HEK293 (cell line): ENCODE measurements around the gene CDH22.

Experiments used
- CTCF ChIA-PET: fragments of 350-600 bp; formaldehyde crosslinking; extraction: SDS; loops from one replicate; lab custom pipeline; 2021; ENCODE audit warnings: antibody characterized with exemption; lab: Yijun Ruan, JAX
- POLR2A ChIA-PET: fragments of 300-600 bp; formaldehyde crosslinking; extraction: SDS; loops from one replicate; lab custom pipeline; 2020; ENCODE audit warnings: antibody characterized with exemption, inconsistent platforms; lab: Yijun Ruan, JAX
- H3K27ac ChIP-seq: fragments of 200-500 bp; sonication (Bioruptor generic); 2 replicates; pipeline ENCODE4 v1.5.1; 2014; ENCODE audit warnings: low read depth, low read length, control low read depth, inconsistent platforms; ENCODE audit errors: extremely low read depth
- H3K36me3 ChIP-seq, 2 experiments: fragments of 200-500 bp in 1 of 2; sonication (Bioruptor generic) in 1 of 2; 1 replicate in 1 of 2; 2 replicates in 1 of 2; pipeline ENCODE4 v1.5.1; 2014 to 2017; ENCODE audit warnings: inconsistent platforms in 2 of 2, low read length in 2 of 2; ENCODE audit not compliant: control insufficient read depth in 2 of 2, insufficient read depth in 1 of 2
- H3K4me1 ChIP-seq: fragments of 200-500 bp; sonication (Bioruptor generic); 2 replicates; pipeline ENCODE4 v1.5.1; 2014; ENCODE audit warnings: mild to moderate bottlenecking, low read length, inconsistent platforms; ENCODE audit not compliant: control insufficient read depth, insufficient read depth
- H3K4me3 ChIP-seq: 2 replicates; pipeline ENCODE4 v1.5.1; 2011; ENCODE audit warnings: low read depth, mild to moderate bottlenecking, control low read depth, low read length, moderate library complexity
- H3K9me3 ChIP-seq: fragments of 200-500 bp; sonication (Bioruptor generic); 2 replicates; pipeline ENCODE4 v1.5.1; 2014; ENCODE audit warnings: low read depth, low read length, inconsistent platforms; ENCODE audit not compliant: control insufficient read depth, insufficient read depth
- GLIS2 ChIP-seq: fragments of 450-650 bp; formaldehyde crosslinking; IDR thresholded peaks from 2 replicates; pipeline ENCODE4 v1.5.1; 2016; ENCODE audit warnings: missing biosample characterization, missing genetic modification characterization
- IKZF3 ChIP-seq: fragments of 450-650 bp; IDR thresholded peaks from 2 replicates; pipeline ENCODE4 v1.5.0; 2018; ENCODE audit warnings: missing biosample characterization, mild to moderate bottlenecking, missing genetic modification characterization, moderate library complexity
- MZF1 ChIP-seq: fragments of 450-650 bp; formaldehyde crosslinking; IDR thresholded peaks from 2 replicates; pipeline ENCODE4 v1.5.1; 2017; ENCODE audit warnings: missing biosample characterization, missing genetic modification characterization, borderline replicate concordance
- SP2 ChIP-seq: fragments of 450-650 bp; formaldehyde crosslinking; IDR thresholded peaks from 2 replicates; pipeline ENCODE4 v1.5.1; 2016; ENCODE audit warnings: missing biosample characterization, missing genetic modification characterization
- ZBTB7A ChIP-seq: fragments of 450-650 bp; formaldehyde crosslinking; IDR thresholded peaks from 2 replicates; pipeline ENCODE4 v1.5.1; 2016; ENCODE audit warnings: low read depth, missing biosample characterization, missing genetic modification characterization
- ZNF112 ChIP-seq: fragments of 450-650 bp; formaldehyde crosslinking; IDR thresholded peaks from 2 replicates; pipeline ENCODE4 v1.5.0; 2017; ENCODE audit warnings: missing biosample characterization, missing genetic modification characterization
- ZNF155 ChIP-seq: fragments of 450-650 bp; formaldehyde crosslinking; IDR thresholded peaks from 2 replicates; pipeline ENCODE4 v1.5.1; 2016; ENCODE audit warnings: missing biosample characterization, missing genetic modification characterization
- ZNF16 ChIP-seq: fragments of 450-650 bp; formaldehyde crosslinking; IDR thresholded peaks from 2 replicates; pipeline ENCODE4 v1.5.1; 2016; ENCODE audit warnings: low read depth, missing biosample characterization, missing genetic modification characterization
- ZNF174 ChIP-seq: fragments of 450-650 bp; formaldehyde crosslinking; IDR thresholded peaks from 2 replicates; pipeline ENCODE4 v1.5.0; 2017; ENCODE audit warnings: missing biosample characterization, mild to moderate bottlenecking, missing genetic modification characterization
- ZNF23 ChIP-seq: fragments of 450-650 bp; formaldehyde crosslinking; IDR thresholded peaks from 2 replicates; pipeline ENCODE4 v1.5.1; 2016; ENCODE audit warnings: missing biosample characterization, missing genetic modification characterization, borderline replicate concordance
- ZNF24 ChIP-seq: fragments of 450-650 bp; formaldehyde crosslinking; IDR thresholded peaks from 2 replicates; pipeline ENCODE4 v1.5.1; 2016; ENCODE audit warnings: missing biosample characterization, missing genetic modification characterization
- ZNF248 ChIP-seq: fragments of 450-650 bp; formaldehyde crosslinking; IDR thresholded peaks from 2 replicates; pipeline ENCODE4 v1.5.1; 2017; ENCODE audit warnings: missing biosample characterization, missing genetic modification characterization
- ZNF311 ChIP-seq: fragments of 450-650 bp; formaldehyde crosslinking; IDR thresholded peaks from 2 replicates; pipeline ENCODE4 v1.5.1; 2017; ENCODE audit warnings: missing biosample characterization, missing genetic modification characterization, borderline replicate concordance
- ZNF37A ChIP-seq: fragments of 450-650 bp; IDR thresholded peaks from 2 replicates; pipeline ENCODE4 v1.5.1; 2018; ENCODE audit warnings: missing biosample characterization, missing genetic modification characterization
- ZNF391 ChIP-seq: fragments of 450-650 bp; formaldehyde crosslinking; IDR thresholded peaks from 2 replicates; pipeline ENCODE4 v1.5.1; 2016; ENCODE audit warnings: low read depth, missing biosample characterization, missing genetic modification characterization, borderline replicate concordance
- ZNF416 ChIP-seq: fragments of 450-650 bp; formaldehyde crosslinking; IDR thresholded peaks from 2 replicates; pipeline ENCODE4 v1.5.1; 2016; ENCODE audit warnings: missing biosample characterization, missing genetic modification characterization
- ZNF473 ChIP-seq: fragments of 450-650 bp; formaldehyde crosslinking; IDR thresholded peaks from 2 replicates; pipeline ENCODE4 v1.5.1; 2017; ENCODE audit warnings: missing biosample characterization, missing genetic modification characterization
- ZNF658 ChIP-seq: fragments of 450-650 bp; formaldehyde crosslinking; IDR thresholded peaks from 2 replicates; pipeline ENCODE4; 2016; ENCODE audit warnings: missing biosample characterization, missing genetic modification characterization
- ZNF701 ChIP-seq: fragments of 450-650 bp; formaldehyde crosslinking; IDR thresholded peaks from 2 replicates; pipeline ENCODE4 v1.5.1; 2016; ENCODE audit warnings: missing biosample characterization, missing genetic modification characterization
- ZNF76 ChIP-seq: fragments of 450-650 bp; formaldehyde crosslinking; IDR thresholded peaks from 2 replicates; pipeline ENCODE4; 2016; ENCODE audit warnings: low read depth, missing biosample characterization, missing genetic modification characterization, borderline replicate concordance
- ZNF791 ChIP-seq: fragments of 450-650 bp; formaldehyde crosslinking; IDR thresholded peaks from 2 replicates; pipeline ENCODE4 v1.5.1; 2016; ENCODE audit warnings: missing biosample characterization, missing genetic modification characterization
- ZSCAN23 ChIP-seq: fragments of 450-650 bp; formaldehyde crosslinking; IDR thresholded peaks from 2 replicates; pipeline ENCODE4 v1.5.1; 2016; ENCODE audit warnings: missing biosample characterization, missing genetic modification characterization
- TF ChIP-seq, protein P1 (sequence below): fragments of 450-650 bp; formaldehyde crosslinking; IDR thresholded peaks from 2 replicates; pipeline ENCODE4 v1.5.1; 2016; ENCODE audit warnings: missing biosample characterization, missing genetic modification characterization
- TF ChIP-seq, protein P2 (sequence below): fragments of 450-650 bp; formaldehyde crosslinking; IDR thresholded peaks from 2 replicates; pipeline ENCODE4 v1.5.1; 2016; ENCODE audit warnings: missing biosample characterization, missing genetic modification characterization
- TF ChIP-seq, protein P3 (sequence below): fragments of 450-650 bp; IDR thresholded peaks from 2 replicates; pipeline ENCODE4 v1.5.1; 2018; ENCODE audit warnings: missing biosample characterization, missing genetic modification characterization
- TF ChIP-seq, protein P4 (sequence below): fragments of 450-650 bp; formaldehyde crosslinking; IDR thresholded peaks from 2 replicates; pipeline ENCODE4 v1.5.1; 2016; ENCODE audit warnings: missing biosample characterization, missing genetic modification characterization

CDH22 gene

DNA sequence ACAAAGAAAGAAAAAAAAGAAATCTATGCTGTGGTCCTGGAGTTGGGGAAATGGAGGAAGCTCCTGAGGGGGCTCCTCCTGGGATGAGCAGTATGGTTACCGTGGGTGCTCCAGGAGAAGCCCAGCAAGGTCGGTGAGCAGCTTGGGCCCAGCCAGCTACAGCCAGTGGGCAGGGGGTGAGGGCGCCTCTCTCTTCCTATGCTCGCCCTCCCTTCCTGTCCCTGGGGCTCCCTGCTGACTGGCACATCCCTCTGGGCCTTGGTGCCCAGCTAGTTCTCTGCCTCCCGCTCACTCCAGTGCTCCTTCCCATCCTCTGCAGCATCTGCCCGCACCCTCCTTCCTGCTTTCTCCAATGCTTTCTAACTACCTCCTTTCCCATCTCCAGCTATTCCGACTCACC, 173.6 kb downstream of the CDH22 start:
- H3K4me1 ChIP-seq, result no peaks in the 10 kb centered on the region
- no peaks in the 10 kb centered on the region for H3K9me3 ChIP-seq
- TF ChIP-seq ZNF391 (no peak), ZNF174 (no peak), IKZF3 (tag by site-specific recombination) (no peak), GLIS2 (no peak)
- CTCF ChIA-PET, result interaction anchor here (0.5 to 2.1 kb wide), 7 partner anchors 9 to 214 kb away, joined by 3 to 14 read pairs (median 4); no protein-coding TSS in a partner anchor
- POLR2A ChIA-PET, result no interaction called here
- no peaks in the 10 kb centered on the region for H3K36me3 ChIP-seq
- H3K27ac ChIP-seq, result no peak overlapping the region
- H3K4me3 ChIP-seq, result no peak overlapping the region

DNA sequence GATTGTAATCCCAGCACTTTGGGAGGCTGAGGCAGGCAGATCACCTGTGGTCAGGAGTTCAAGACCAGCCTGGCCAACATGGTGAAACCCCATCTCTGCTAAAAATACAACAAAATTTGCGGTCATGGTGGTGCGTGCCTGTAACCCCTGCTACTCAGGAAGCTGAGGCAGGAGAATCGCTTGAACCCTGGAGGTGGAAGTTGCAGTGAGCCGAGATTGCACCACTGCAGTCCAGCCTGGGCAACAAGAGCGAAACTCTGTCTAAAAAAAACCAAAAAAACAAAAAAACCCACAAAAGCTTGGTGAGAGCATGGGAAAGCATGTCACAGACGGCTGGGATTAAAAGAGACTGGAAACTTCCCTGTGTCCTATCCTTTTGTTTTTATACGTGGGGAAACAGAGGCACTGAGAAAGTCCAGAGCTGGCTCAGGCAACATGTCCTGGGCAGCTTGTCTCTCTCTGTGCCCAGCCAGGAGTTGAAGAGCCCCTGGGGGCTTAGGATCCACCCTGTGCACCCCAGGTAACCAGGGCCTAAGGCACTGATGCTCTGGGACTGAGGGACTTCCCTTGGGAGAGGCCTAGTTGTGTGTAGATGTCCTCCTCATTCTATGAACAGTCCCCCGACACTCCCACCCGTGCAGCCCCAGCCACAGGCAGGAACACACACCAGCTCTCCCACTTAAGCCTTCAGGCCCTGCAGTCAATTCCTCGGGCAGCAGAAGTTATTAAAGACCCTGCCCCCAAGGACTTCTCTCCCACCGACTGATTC, 174.2 kb downstream of the CDH22 start:
- POLR2A ChIA-PET, result no interaction called here
- no peaks in the 10 kb centered on the region for H3K4me1 ChIP-seq
- TF ChIP-seq ZNF23 (tag by site-specific recombination), result no peak
- no peak for TF ChIP-seq MZF1 (tag by site-specific recombination)
- no peak for TF ChIP-seq ZNF416
- no peak for TF ChIP-seq ZNF701
- no peak for TF ChIP-seq ZNF112 (tag by site-specific recombination)
- no peak for TF ChIP-seq ZNF155 (tag by site-specific recombination)
- TF ChIP-seq, protein P1, sequence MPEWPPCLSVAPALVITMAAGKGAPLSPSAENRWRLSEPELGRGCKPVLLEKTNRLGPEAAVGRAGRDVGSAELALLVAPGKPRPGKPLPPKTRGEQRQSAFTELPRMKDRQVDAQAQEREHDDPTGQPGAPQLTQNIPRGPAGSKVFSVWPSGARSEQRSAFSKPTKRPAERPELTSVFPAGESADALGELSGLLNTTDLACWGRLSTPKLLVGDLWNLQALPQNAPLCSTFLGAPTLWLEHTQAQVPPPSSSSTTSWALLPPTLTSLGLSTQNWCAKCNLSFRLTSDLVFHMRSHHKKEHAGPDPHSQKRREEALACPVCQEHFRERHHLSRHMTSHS, result no peak
- no peak for TF ChIP-seq ZNF311 (tag by site-specific recombination)
- TF ChIP-seq ZNF37A (tag by site-specific recombination), result no peak
- TF ChIP-seq, protein P2, sequence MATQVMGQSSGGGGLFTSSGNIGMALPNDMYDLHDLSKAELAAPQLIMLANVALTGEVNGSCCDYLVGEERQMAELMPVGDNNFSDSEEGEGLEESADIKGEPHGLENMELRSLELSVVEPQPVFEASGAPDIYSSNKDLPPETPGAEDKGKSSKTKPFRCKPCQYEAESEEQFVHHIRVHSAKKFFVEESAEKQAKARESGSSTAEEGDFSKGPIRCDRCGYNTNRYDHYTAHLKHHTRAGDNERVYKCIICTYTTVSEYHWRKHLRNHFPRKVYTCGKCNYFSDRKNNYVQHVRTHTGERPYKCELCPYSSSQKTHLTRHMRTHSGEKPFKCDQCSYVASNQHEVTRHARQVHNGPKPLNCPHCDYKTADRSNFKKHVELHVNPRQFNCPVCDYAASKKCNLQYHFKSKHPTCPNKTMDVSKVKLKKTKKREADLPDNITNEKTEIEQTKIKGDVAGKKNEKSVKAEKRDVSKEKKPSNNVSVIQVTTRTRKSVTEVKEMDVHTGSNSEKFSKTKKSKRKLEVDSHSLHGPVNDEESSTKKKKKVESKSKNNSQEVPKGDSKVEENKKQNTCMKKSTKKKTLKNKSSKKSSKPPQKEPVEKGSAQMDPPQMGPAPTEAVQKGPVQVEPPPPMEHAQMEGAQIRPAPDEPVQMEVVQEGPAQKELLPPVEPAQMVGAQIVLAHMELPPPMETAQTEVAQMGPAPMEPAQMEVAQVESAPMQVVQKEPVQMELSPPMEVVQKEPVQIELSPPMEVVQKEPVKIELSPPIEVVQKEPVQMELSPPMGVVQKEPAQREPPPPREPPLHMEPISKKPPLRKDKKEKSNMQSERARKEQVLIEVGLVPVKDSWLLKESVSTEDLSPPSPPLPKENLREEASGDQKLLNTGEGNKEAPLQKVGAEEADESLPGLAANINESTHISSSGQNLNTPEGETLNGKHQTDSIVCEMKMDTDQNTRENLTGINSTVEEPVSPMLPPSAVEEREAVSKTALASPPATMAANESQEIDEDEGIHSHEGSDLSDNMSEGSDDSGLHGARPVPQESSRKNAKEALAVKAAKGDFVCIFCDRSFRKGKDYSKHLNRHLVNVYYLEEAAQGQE, result no peak
- no peak for TF ChIP-seq ZNF248
- TF ChIP-seq SP2 (tag by site-specific recombination), result no peak
- no peak for TF ChIP-seq ZNF24 (tag by site-specific recombination)
- no peak for TF ChIP-seq ZBTB7A (tag by site-specific recombination)
- TF ChIP-seq, all 188 proteins: peak for 0
- Histone ChIP-seq H3K9me3 (no peaks in the 10 kb centered on the region), H3K27ac (no peak overlapping the region), H3K4me3 (no peak overlapping the region), H3K36me3 (no peaks in the 10 kb centered on the region)
- CTCF ChIA-PET, result interaction anchor here (0.5 to 3.0 kb wide), 9 partner anchors 8 to 215 kb away, joined by 3 to 17 read pairs (median 4); no protein-coding TSS in a partner anchor

DNA sequence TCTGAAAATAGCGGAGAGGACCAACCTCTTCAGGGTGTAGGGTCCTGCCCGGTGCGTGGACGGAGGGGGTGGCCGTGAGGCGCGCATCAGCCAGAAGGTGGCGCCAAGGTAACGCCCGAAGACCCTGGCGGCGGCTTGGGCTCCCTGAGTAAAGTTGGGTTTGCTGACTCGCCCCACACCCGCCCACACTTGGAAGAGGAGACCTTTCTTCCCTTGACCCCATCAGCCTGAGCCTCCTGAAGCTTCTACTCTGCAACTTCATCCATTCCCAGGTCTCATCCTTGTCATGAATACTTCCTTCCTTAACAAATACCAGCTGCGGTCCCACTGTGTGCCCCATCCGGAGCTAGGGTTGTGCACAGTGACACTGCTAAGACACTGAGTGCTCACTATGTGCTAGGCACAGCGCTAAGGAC, 175.6 kb downstream of the CDH22 start:
- POLR2A ChIA-PET, result no interaction called here
- no peak overlapping the region for H3K27ac ChIP-seq
- CTCF ChIA-PET, result interaction anchor here (0.6 to 3.4 kb wide), 44 partner anchors 8 to 1660 kb away, joined by 3 to 55 read pairs (median 4); partner anchors contain the start of genes CD40 and ELMO2
- H3K4me3 ChIP-seq, result no peak overlapping the region
- H3K9me3 ChIP-seq, result no peaks in the 10 kb centered on the region
- no peaks in the 10 kb centered on the region for H3K4me1 ChIP-seq
- H3K36me3 ChIP-seq, result no peaks in the 10 kb centered on the region
- TF ChIP-seq ZNF76 (tag by site-specific recombination), result no peak
- no peak for TF ChIP-seq ZSCAN23 (tag by site-specific recombination)
- TF ChIP-seq, protein P3, sequence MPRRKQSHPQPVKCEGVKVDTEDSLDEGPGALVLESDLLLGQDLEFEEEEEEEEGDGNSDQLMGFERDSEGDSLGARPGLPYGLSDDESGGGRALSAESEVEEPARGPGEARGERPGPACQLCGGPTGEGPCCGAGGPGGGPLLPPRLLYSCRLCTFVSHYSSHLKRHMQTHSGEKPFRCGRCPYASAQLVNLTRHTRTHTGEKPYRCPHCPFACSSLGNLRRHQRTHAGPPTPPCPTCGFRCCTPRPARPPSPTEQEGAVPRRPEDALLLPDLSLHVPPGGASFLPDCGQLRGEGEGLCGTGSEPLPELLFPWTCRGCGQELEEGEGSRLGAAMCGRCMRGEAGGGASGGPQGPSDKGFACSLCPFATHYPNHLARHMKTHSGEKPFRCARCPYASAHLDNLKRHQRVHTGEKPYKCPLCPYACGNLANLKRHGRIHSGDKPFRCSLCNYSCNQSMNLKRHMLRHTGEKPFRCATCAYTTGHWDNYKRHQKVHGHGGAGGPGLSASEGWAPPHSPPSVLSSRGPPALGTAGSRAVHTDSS (tag by site-specific recombination), result no peak
- TF ChIP-seq ZNF16 (tag by site-specific recombination), result no peak
- TF ChIP-seq ZNF658 (tag by site-specific recombination), result no peak
- TF ChIP-seq ZNF791 (tag by site-specific recombination), result no peak
- TF ChIP-seq ZNF473, result no peak
- TF ChIP-seq, protein P4, sequence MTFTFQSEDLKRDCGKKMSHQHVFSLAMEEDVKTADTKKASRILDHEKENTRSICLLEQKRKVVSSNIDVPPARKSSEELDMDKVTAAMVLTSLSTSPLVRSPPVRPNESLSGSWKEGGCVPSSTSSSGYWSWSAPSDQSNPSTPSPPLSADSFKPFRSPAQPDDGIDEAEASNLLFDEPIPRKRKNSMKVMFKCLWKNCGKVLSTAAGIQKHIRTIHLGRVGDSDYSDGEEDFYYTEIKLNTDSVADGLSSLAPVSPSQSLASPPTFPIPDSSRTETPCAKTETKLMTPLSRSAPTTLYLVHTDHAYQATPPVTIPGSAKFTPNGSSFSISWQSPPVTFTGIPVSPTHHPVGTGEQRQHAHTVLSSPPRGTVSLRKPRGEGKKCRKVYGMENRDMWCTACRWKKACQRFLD (tag by site-specific recombination), result no peak
